Measurements from ENCODE around the gene MATCAP1.

MATCAP1 gene

DNA sequence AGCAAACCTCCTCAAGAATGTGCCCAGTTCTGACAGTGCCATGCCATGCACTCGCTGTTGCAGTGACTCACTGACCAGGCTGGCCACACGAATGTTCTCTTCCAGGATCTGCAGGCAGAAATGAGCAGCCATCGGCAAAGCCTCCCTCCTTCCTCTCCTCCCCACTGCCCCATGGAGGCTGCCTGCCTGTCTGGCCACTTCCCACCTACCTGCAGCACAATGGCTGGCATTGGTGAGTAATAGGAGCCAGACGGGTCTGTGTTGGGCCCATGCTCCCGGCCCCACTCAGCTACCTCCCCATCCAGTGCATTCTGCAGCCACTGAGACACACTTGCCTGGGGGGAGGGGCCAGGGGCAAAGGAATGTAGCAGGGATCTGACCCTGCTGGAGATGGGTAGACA is 2.8 kb upstream of the MATCAP1 start:
- no peak for DNase-seq (ENCODE audit: low read depth, low spot score)
- H3K4me3 ChIP-seq (ENCODE audit: low read depth, low read length), result no peak overlapping the region
- TF ChIP-seq, protein P1, sequence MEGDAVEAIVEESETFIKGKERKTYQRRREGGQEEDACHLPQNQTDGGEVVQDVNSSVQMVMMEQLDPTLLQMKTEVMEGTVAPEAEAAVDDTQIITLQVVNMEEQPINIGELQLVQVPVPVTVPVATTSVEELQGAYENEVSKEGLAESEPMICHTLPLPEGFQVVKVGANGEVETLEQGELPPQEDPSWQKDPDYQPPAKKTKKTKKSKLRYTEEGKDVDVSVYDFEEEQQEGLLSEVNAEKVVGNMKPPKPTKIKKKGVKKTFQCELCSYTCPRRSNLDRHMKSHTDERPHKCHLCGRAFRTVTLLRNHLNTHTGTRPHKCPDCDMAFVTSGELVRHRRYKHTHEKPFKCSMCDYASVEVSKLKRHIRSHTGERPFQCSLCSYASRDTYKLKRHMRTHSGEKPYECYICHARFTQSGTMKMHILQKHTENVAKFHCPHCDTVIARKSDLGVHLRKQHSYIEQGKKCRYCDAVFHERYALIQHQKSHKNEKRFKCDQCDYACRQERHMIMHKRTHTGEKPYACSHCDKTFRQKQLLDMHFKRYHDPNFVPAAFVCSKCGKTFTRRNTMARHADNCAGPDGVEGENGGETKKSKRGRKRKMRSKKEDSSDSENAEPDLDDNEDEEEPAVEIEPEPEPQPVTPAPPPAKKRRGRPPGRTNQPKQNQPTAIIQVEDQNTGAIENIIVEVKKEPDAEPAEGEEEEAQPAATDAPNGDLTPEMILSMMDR (IDR thresholded peaks at IDR 0.05; ENCODE audit: low read depth, low read length), result no peak
- in situ Hi-C loops (cut with HindIII; ENCODE audit: low sequenced_read_pairs), result no loop called here

GRCh38 chr16:67185651-67186134 is 1.9 kb upstream of the MATCAP1 start:
- TF ChIP-seq, protein P1 (IDR thresholded peaks at IDR 0.05; ENCODE audit: low read depth, low read length), result no peak
- no peak for DNase-seq (ENCODE audit: low read depth, low spot score)
- in situ Hi-C loops (cut with HindIII; ENCODE audit: low sequenced_read_pairs), result no loop called here
- no peak overlapping the region for H3K4me3 ChIP-seq (ENCODE audit: low read depth, low read length)

DNA sequence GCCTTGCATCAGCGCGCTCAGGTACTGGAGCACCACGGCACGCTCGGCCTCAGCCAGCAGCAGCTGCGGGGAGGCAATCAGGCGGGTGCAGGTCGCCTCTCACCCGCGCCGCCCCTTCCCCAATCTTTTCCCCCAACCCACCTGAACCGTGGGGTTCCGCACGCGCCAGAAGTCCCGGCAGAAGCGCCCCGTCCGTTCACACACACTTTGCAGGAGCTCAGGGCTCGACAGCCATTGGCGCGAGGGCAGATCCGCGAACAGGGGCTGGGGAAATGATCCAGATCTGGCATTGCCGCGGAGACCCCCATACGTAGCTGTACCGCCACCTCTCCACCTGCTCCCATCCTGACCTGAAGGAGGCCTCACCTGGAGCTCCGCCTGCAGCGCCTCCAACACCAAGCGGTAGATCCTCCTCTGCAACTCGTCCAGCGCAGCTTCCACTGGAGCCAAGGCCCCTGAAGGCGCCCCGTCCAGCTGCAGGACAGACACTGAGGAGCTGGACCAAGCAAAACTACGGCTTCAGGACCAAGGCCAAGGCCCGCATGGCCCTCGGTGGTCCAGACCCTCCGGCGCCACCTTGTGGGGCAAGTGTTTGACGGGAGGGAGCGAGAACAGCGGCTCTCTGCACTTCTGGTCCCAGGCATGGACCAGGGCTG is 1.4 kb upstream of the MATCAP1 start:
- no peak overlapping the region for H3K4me3 ChIP-seq (ENCODE audit: low read depth, low read length)
- in situ Hi-C loops (cut with HindIII; ENCODE audit: low sequenced_read_pairs), result no loop called here
- peak; percentile 89 for DNase-seq (ENCODE audit: low read depth, low spot score)
- TF ChIP-seq, protein P1 (IDR thresholded peaks at IDR 0.05; ENCODE audit: low read depth, low read length), result peak; percentile 88

- peak overlapping the region; percentile 63 for H3K4me3 ChIP-seq (ENCODE audit: low read depth, low read length)
- TF ChIP-seq, protein P1 (IDR thresholded peaks at IDR 0.05; ENCODE audit: low read depth, low read length), result no peak
- DNase-seq (ENCODE audit: low read depth, low spot score), result no peak
- in situ Hi-C loops (cut with HindIII; ENCODE audit: low sequenced_read_pairs), result no loop called here
Observed at GRCh38 chr16:67184453-67184994, 761 bp upstream of the MATCAP1 start.

DNA sequence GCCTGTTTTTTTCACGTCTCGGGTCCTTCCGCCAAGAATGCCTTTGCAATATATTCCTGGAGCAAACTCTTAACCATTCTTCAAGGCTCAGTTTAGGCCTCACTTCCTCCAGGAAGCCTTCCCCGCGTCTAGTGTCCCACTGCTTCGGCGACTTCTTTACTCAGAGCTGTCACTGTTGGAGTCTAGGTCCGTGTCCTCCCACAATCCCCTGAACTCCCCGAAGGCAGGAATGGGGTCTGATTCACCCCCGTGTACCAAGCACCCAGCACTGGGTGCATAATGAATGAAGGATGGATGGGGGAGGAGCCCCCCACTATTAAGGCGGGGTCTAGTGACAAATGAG is 508 bp downstream of the MATCAP1 start:
- in situ Hi-C loops (cut with HindIII; ENCODE audit: low sequenced_read_pairs), result no loop called here
- TF ChIP-seq, protein P1 (IDR thresholded peaks at IDR 0.05; ENCODE audit: low read depth, low read length), result no peak
- DNase-seq (ENCODE audit: low read depth, low spot score), result no peak
- peak overlapping the region; percentile 63 for H3K4me3 ChIP-seq (ENCODE audit: low read depth, low read length)

DNA sequence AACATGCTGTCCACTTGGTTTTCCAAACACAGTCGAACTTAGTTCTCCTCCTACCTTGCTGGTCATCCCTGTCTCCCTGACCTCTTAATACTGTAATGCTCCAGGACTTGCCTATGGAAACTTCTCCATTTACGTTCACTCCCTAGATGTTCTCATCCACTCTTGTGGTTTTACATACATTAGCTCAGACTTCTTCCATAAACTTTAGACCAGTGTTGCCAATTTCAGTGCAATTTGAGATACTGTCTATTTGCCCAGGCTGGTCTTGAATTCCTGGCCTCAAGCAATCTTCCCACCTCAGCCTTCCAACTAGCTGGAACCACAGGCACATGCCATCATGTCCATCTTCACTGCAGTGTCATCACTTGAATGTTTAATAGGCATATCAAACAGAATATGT is 1.5 kb downstream of the MATCAP1 start:
- no peak overlapping the region for H3K4me3 ChIP-seq (ENCODE audit: low read depth, low read length)
- TF ChIP-seq, protein P1 (IDR thresholded peaks at IDR 0.05; ENCODE audit: low read depth, low read length), result no peak
- in situ Hi-C loops (cut with HindIII; ENCODE audit: low sequenced_read_pairs), result no loop called here
- no peak for DNase-seq (ENCODE audit: low read depth, low spot score)
